ENCODE measurements around the gene RASSF5. TPM values are rescaled to one million over a fixed set of nuclear protein-coding genes. Genes with fewer than 3 reads are reported as not detected.

Gene RASSF5
- total and polyA plus RNA-seq, 4 donors = 4.8 to 10.0 (median 5.5) TPM

DNA sequence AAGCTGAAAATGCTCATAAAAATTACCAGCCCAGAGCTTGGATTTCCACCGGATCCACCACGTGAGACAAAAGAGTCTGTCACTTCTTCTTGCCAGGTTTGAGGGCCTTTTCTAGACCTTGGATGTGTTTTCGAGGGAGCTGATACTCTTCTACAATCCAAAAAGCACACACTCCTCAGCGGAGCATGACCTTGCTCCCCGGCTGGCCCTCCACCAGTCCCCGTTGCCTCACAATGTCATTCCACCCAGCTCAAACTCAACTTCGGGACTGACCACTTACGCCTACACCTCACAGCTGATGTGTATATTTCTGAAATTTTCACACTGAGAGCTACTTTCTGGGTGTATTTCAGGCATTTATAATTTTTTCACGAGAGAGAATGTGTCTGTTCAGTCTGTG, 84.4 kb downstream of the RASSF5 start:
- no peak overlapping the region for H3K4me3 ChIP-seq (ENCODE audit: low read depth in 1 of 3, low read length in 3 of 3)
- no peak for DNase-seq (ENCODE audit: low spot score)
- WGBS = 90% methylated on average over 9 of the region's 9 CpGs
- no peak overlapping the region for H3K9ac ChIP-seq (ENCODE audit: low read depth in 1 of 2, low read length in 2 of 2)
- no peaks in the 10 kb centered on the region for H3K27me3 ChIP-seq (ENCODE audit: control insufficient read depth in 4 of 4, insufficient read depth in 4 of 4, low read length in 3 of 4)
- no peak overlapping the region for H3K27ac ChIP-seq (ENCODE audit: low read depth in 1 of 2, low read length in 2 of 2)
- TF ChIP-seq, protein P1, sequence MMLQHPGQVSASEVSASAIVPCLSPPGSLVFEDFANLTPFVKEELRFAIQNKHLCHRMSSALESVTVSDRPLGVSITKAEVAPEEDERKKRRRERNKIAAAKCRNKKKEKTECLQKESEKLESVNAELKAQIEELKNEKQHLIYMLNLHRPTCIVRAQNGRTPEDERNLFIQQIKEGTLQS (IDR thresholded peaks at IDR 0.05) = no peak
- no peak for TF ChIP-seq NR2F2 (IDR thresholded peaks at IDR 0.05)
- H3K9me3 ChIP-seq (ENCODE audit: control insufficient read depth in 4 of 4, low read length in 3 of 4) = no peaks in the 10 kb centered on the region
- H3K4me1 ChIP-seq (ENCODE audit: control insufficient read depth in 4 of 4, insufficient read depth in 4 of 4, low read length in 3 of 4) = no peaks in the 10 kb centered on the region
- peaks cover 12 to 81% (median 53%) of the 10 kb centered on the region in 4 donors for H3K36me3 ChIP-seq (ENCODE audit: control insufficient read depth in 4 of 4, insufficient read depth in 3 of 4, low read depth in 1 of 4, low read length in 3 of 4)

DNA sequence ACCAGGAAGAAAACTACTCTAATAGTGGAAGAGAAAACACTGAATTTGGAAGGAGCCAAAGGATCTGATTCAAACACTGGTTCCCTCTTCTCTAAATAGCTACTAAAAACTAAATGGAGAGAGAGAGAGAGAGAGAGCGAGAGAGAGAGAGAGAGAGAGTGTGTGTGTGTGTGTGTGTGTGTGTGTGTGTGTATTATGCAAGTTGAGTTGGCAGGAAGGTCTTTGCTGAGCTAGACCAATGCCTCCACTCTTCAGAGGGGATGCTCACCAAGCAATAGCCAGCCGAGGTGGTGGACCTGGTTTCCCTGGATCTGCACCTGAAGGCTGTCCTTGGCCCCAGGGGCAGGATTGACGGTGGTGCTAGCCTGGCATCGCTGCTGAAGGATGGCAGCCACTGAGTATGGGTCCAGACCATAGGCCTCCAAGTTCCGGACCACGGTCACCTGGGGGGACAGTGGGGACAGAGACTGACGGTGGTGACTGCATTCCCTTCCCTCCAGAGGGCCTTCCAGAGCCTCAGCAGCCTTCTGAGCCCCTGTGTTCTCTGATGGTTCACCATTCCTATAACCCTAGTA, 86.1 kb downstream of the RASSF5 start:
- 90% methylated on average over 7 of the region's 7 CpGs for WGBS
- no peaks in the 10 kb centered on the region for H3K4me1 ChIP-seq (ENCODE audit: control insufficient read depth in 4 of 4, insufficient read depth in 4 of 4, low read length in 3 of 4)
- TF ChIP-seq FOXA1 (IDR thresholded peaks at IDR 0.05) = no peak
- TF ChIP-seq, protein P1 (IDR thresholded peaks at IDR 0.05) = no peak
- no peak for TF ChIP-seq HNF4G (IDR thresholded peaks at IDR 0.05)
- no peak for TF ChIP-seq TAF1 (conservative IDR thresholded peaks at IDR 0.05)
- TF ChIP-seq RAD21 (IDR thresholded peaks at IDR 0.05) = no peak
- TF ChIP-seq RXRA (IDR thresholded peaks at IDR 0.05) = no peak
- TF ChIP-seq FOXA2 (IDR thresholded peaks at IDR 0.05) = no peak
- no peak for TF ChIP-seq YY1 (IDR thresholded peaks at IDR 0.05)
- no peak for TF ChIP-seq SP1 (IDR thresholded peaks at IDR 0.05)
- no peak for TF ChIP-seq EGR1 (IDR thresholded peaks at IDR 0.05; ENCODE audit: low read depth in 2 of 2)
- TF ChIP-seq HNF4A (conservative IDR thresholded peaks at IDR 0.05) = no peak
- no peak overlapping the region for H3K9ac ChIP-seq (ENCODE audit: low read depth in 1 of 2, low read length in 2 of 2)
- H3K9me3 ChIP-seq (ENCODE audit: control insufficient read depth in 4 of 4, low read length in 3 of 4) = no peaks in the 10 kb centered on the region
- H3K36me3 ChIP-seq (ENCODE audit: control insufficient read depth in 4 of 4, insufficient read depth in 3 of 4, low read depth in 1 of 4, low read length in 3 of 4) = peaks cover 12 to 72% (median 44%) of the 10 kb centered on the region in 4 donors
- no peak overlapping the region for H3K27ac ChIP-seq (ENCODE audit: low read depth in 1 of 2, low read length in 2 of 2)
- no peaks in the 10 kb centered on the region for H3K27me3 ChIP-seq (ENCODE audit: control insufficient read depth in 4 of 4, insufficient read depth in 4 of 4, low read length in 3 of 4)
- DNase-seq (ENCODE audit: low spot score) = no peak
- H3K4me3 ChIP-seq (ENCODE audit: low read depth in 1 of 3, low read length in 3 of 3) = no peak overlapping the region

DNA sequence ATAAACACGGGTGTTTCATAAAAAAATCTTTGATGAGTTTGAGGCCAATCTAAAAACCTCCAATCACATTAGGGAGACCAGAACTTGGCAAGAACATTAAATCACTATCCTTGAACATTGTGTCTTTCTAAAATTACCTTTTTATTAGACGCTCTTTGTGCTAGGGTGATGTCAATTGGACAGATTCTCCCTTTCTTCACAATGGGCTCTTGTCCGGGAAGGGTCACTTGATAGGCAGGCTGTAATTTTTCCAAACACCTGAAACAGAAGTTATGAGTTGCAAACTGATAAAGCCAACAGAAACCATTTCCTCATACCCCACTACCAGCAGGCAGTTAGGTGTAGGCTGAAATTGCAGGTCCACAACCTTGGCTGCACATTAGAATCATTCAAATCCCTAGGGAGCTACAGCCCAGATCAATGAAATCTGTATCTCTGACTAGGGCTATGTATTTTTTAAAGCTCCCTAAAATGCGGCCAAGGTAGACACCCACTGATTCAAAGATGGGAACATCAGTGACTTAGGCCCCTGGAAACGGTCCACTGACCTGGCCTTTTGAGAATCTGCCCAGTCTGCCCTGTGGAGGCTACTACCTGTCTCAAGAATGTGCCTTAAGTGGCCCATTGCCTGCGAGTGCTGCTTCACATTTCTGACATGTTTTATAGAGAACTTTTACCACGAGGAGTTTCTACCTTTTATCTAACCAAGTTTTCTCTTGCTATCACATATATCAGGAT, 88.4 kb downstream of the RASSF5 start:
- Histone ChIP-seq H3K27me3 (ENCODE audit: control insufficient read depth in 4 of 4, insufficient read depth in 4 of 4, low read length in 3 of 4) (no peaks in the 10 kb centered on the region), H3K9me3 (ENCODE audit: control insufficient read depth in 4 of 4, low read length in 3 of 4) (no peaks in the 10 kb centered on the region), H3K9ac (ENCODE audit: low read depth in 1 of 2, low read length in 2 of 2) (no peak overlapping the region), H3K36me3 (ENCODE audit: control insufficient read depth in 4 of 4, insufficient read depth in 3 of 4, low read depth in 1 of 4, low read length in 3 of 4) (peaks cover 12 to 75% (median 49%) of the 10 kb centered on the region in 4 donors), H3K4me1 (ENCODE audit: control insufficient read depth in 4 of 4, insufficient read depth in 4 of 4, low read length in 3 of 4) (no peaks in the 10 kb centered on the region), H3K27ac (ENCODE audit: low read depth in 1 of 2, low read length in 2 of 2) (no peak overlapping the region), H3K4me3 (ENCODE audit: low read depth in 1 of 3, low read length in 3 of 3) (no peak overlapping the region)
- no peak for TF ChIP-seq HNF4A (conservative IDR thresholded peaks at IDR 0.05)
- TF ChIP-seq, protein P2, sequence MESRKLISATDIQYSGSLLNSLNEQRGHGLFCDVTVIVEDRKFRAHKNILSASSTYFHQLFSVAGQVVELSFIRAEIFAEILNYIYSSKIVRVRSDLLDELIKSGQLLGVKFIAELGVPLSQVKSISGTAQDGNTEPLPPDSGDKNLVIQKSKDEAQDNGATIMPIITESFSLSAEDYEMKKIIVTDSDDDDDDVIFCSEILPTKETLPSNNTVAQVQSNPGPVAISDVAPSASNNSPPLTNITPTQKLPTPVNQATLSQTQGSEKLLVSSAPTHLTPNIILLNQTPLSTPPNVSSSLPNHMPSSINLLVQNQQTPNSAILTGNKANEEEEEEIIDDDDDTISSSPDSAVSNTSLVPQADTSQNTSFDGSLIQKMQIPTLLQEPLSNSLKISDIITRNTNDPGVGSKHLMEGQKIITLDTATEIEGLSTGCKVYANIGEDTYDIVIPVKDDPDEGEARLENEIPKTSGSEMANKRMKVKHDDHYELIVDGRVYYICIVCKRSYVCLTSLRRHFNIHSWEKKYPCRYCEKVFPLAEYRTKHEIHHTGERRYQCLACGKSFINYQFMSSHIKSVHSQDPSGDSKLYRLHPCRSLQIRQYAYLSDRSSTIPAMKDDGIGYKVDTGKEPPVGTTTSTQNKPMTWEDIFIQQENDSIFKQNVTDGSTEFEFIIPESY (IDR thresholded peaks at IDR 0.05) = no peak
- no peak for TF ChIP-seq FOXA2 (IDR thresholded peaks at IDR 0.05)
- no peak for TF ChIP-seq JUND (IDR thresholded peaks at IDR 0.05)
- no peak for TF ChIP-seq HNF4G (IDR thresholded peaks at IDR 0.05)
- TF ChIP-seq TAF1 (conservative IDR thresholded peaks at IDR 0.05) = no peak
- 83% methylated on average over 7 of the region's 7 CpGs for WGBS
- DNase-seq (ENCODE audit: low spot score) = no peak
